Hepatocyte (in vitro differentiated cells): ENCODE data around the gene TBL2. TPM values are rescaled to one million over a fixed set of nuclear protein-coding genes. Genes with fewer than 3 reads are reported as not detected.
"Not testable (repeated sequence)": the region's sequence is repeated elsewhere in the genome, so short reads cannot be mapped to it uniquely, and the experiment has no call there.

ENCODE experiments used
- DNase-seq: peaks from one replicate; pipeline ENCODE4 v3.0.0-alpha.2; 2016; ENCODE audit warnings: low spot score
- H2AFZ ChIP-seq: fragments of 200-600 bp; sonication (generic); 2 replicates; pipeline ENCODE4 v1.6.0; 2016; ENCODE audit warnings: antibody characterized with exemption, mild to moderate bottlenecking
- H3K27ac ChIP-seq: fragments of 200-600 bp; sonication (generic); 2 replicates; pipeline ENCODE4 v1.5.1; 2016; ENCODE audit warnings: mild to moderate bottlenecking
- H3K27me3 ChIP-seq: fragments of 200-600 bp; sonication (generic); 2 replicates; pipeline ENCODE4 v1.6.1; 2016
- H3K36me3 ChIP-seq: fragments of 200-600 bp; sonication (generic); replicated peaks from 2 replicates; pipeline ENCODE4 v1.5.1; 2016; ENCODE audit warnings: low read depth; ENCODE audit not compliant: insufficient read depth
- H3K4me1 ChIP-seq: fragments of 200-600 bp; sonication (generic); 2 replicates; pipeline ENCODE4 v1.5.1; 2016; ENCODE audit warnings: mild to moderate bottlenecking, moderate library complexity; ENCODE audit not compliant: insufficient read depth
- H3K4me2 ChIP-seq: fragments of 200-600 bp; sonication (generic); 2 replicates; pipeline ENCODE4 v1.6.0; 2016
- H3K4me3 ChIP-seq: fragments of 200-600 bp; sonication (generic); 2 replicates; pipeline ENCODE4 v1.5.1; 2016; ENCODE audit warnings: mild to moderate bottlenecking
- H3K79me2 ChIP-seq: fragments of 200-600 bp; sonication (generic); 2 replicates; pipeline ENCODE4 v1.6.0; 2017; ENCODE audit warnings: mild to moderate bottlenecking
- H3K9me2 ChIP-seq: fragments of 200-600 bp; sonication (generic); replicated peaks from 2 replicates; pipeline ENCODE4 v1.6.0; 2017; ENCODE audit warnings: mild to moderate bottlenecking; ENCODE audit not compliant: insufficient read depth
- H3K9me3 ChIP-seq: fragments of 200-600 bp; sonication (generic); 2 replicates; pipeline ENCODE4 v1.5.1; 2016; ENCODE audit warnings: low read depth, mild to moderate bottlenecking
- H4K20me1 ChIP-seq: fragments of 200-600 bp; sonication (generic); 2 replicates; pipeline ENCODE4 v1.6.0; 2016; ENCODE audit warnings: mild to moderate bottlenecking; ENCODE audit not compliant: insufficient read depth, poor library complexity, severe bottlenecking
- CTCF ChIP-seq: fragments of 200-600 bp; sonication (generic); IDR thresholded peaks from 2 replicates; pipeline ENCODE4 v1.5.1; 2016; ENCODE audit warnings: antibody characterized with exemption, mild to moderate bottlenecking; ENCODE audit not compliant: poor library complexity
- EZH2 ChIP-seq: fragments of 200-600 bp; sonication (generic); IDR thresholded peaks from 2 replicates; pipeline ENCODE4 v1.6.1; 2016; ENCODE audit warnings: antibody characterized with exemption, mild to moderate bottlenecking, borderline replicate concordance
- EZH2phosphoT487 ChIP-seq: fragments of 200-600 bp; sonication (generic); IDR thresholded peaks from one replicate; pipeline ENCODE4 v1.6.1; 2018; ENCODE audit warnings: antibody characterized with exemption, mild to moderate bottlenecking, low read depth, moderate library complexity; ENCODE audit not compliant: unreplicated experiment, severe bottlenecking
- WGBS: methylation state at CpG from one replicate; pipeline ENCODE4 v1.1.6; 2016; ENCODE audit warnings: low lambda C conversion rate; ENCODE audit errors: missing lambda C conversion rate; 5-methylcytosine and 5-hydroxymethylcytosine counted together
- polyA plus RNA-seq: library from polyadenylated mRNA; unstranded; fragments of >200 nt; fragmentation: Nextera tagmentation; extraction: Ambion mirVana; gene quantifications from 2 replicates; pipeline ENCODE4 v1.2.1, GENCODE V29; 2016
- total RNA-seq: library from RNA; depleted of rRNA; stranded (reverse); fragments of >200 nt; gene quantifications from 2 replicates; pipeline ENCODE4 v1.2.3, GENCODE V29; 2014

The TBL2 gene
- total and polyA plus RNA-seq, 2 experiments from 2014 or later, result 55.5 to 73.6 TPM

GRCh38 chr7:73615886-73616285, 37.5 kb upstream of the TBL2 start:
- TF ChIP-seq EZH2, result no peak
- no peak for TF ChIP-seq CTCF
- TF ChIP-seq EZH2phosphoT487, result no peak
- H3K4me2 ChIP-seq, result no peak overlapping the region
- no peaks in the 10 kb centered on the region for H3K36me3 ChIP-seq
- no peaks in the 10 kb centered on the region for H3K79me2 ChIP-seq
- H3K27ac ChIP-seq, result no peak overlapping the region
- no peaks in the 10 kb centered on the region for H3K27me3 ChIP-seq
- no peaks in the 10 kb centered on the region for H3K4me1 ChIP-seq
- no peaks in the 10 kb centered on the region for H3K9me3 ChIP-seq
- 73% methylated on average over 4 of the region's 4 CpGs for WGBS
- no peaks in the 10 kb centered on the region for H4K20me1 ChIP-seq
- no peak overlapping the region for H3K4me3 ChIP-seq
- H3K9me2 ChIP-seq, result no peaks in the 10 kb centered on the region
- H2AFZ ChIP-seq, result no peak overlapping the region
- no peak for DNase-seq

- H4K20me1 ChIP-seq, H3K27ac ChIP-seq, H3K36me3 ChIP-seq, H3K4me1 ChIP-seq, DNase-seq, H3K4me2 ChIP-seq, H3K4me3 ChIP-seq, H3K27me3 ChIP-seq, H2AFZ ChIP-seq, H3K79me2 ChIP-seq, H3K9me3 ChIP-seq, H3K9me2 ChIP-seq: not testable (repeated sequence)
- WGBS, result 89% methylated on average over 10 of the region's 10 CpGs
These were observed 36.6 kb upstream of the TBL2 start for GRCh38 chr7:73614937-73615336.

GRCh38 chr7:73613954-73614735, 35.8 kb upstream of the TBL2 start:
- DNase-seq, result no peak
- WGBS, result 72% methylated on average over 14 of the region's 14 CpGs
- no peaks in the 10 kb centered on the region for H3K27me3 ChIP-seq

More at GRCh38 chr7:73613954-73614735, 35.8 kb upstream of the TBL2 start:
- Histone ChIP-seq H3K4me3 (no peak overlapping the region), H3K9me2 (no peaks in the 10 kb centered on the region), H3K4me1 (no peaks in the 10 kb centered on the region), H3K79me2 (no peaks in the 10 kb centered on the region), H3K4me2 (no peak overlapping the region), H3K27ac (no peak overlapping the region), H3K36me3 (no peaks in the 10 kb centered on the region), H4K20me1 (no peaks in the 10 kb centered on the region), H3K9me3 (no peaks in the 10 kb centered on the region), H2AFZ (no peak overlapping the region)
- no peak for TF ChIP-seq EZH2
- TF ChIP-seq CTCF, result no peak
- TF ChIP-seq EZH2phosphoT487, result no peak
